DND-41 (cell line): ENCODE results near the gene CELA2A.

ENCODE experiments used
- EZH2 ChIP-seq: IDR thresholded peaks from 3 replicates; pipeline ENCODE4 v1.6.1; 2012; ENCODE audit warnings: borderline replicate concordance, low read depth, mild to moderate bottlenecking, moderate library complexity, low read length, inconsistent platforms; ENCODE audit not compliant: severe bottlenecking
- TF ChIP-seq, protein P1 (sequence below): IDR thresholded peaks from 2 replicates; pipeline ENCODE4 v1.5.1; 2012; ENCODE audit warnings: borderline replicate concordance, low read length, moderate library complexity, mild to moderate bottlenecking; ENCODE audit not compliant: poor library complexity, severe bottlenecking; ENCODE audit errors: extremely low read depth

DNA sequence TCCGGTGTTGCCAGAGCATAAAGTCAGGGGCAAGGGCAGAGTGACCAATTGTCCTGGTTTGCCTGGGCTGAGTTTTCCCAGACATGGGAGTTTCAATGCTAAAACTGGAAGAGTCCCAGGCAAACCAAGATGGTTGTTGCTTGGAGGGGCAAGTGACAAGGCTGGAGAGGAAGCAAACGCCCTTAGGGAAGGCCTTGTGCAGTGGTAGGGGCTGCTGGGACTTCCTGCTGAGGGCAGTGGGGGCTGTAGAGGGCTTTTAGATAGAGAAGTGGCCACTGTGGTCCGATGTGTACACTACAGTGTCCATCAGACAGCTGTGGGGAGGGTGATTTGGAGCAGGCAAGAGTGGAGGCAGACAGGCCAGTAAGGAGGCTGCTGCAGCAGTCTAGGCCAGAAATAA, 7.0 kb upstream of the CELA2A start:
- TF ChIP-seq, protein P1, sequence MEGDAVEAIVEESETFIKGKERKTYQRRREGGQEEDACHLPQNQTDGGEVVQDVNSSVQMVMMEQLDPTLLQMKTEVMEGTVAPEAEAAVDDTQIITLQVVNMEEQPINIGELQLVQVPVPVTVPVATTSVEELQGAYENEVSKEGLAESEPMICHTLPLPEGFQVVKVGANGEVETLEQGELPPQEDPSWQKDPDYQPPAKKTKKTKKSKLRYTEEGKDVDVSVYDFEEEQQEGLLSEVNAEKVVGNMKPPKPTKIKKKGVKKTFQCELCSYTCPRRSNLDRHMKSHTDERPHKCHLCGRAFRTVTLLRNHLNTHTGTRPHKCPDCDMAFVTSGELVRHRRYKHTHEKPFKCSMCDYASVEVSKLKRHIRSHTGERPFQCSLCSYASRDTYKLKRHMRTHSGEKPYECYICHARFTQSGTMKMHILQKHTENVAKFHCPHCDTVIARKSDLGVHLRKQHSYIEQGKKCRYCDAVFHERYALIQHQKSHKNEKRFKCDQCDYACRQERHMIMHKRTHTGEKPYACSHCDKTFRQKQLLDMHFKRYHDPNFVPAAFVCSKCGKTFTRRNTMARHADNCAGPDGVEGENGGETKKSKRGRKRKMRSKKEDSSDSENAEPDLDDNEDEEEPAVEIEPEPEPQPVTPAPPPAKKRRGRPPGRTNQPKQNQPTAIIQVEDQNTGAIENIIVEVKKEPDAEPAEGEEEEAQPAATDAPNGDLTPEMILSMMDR = no peak
- no peak for TF ChIP-seq EZH2
